Measurements from ENCODE around the gene GSTM2. TPM values are rescaled to one million over a fixed set of nuclear protein-coding genes. Genes with fewer than 3 reads are reported as not detected.

Gene GSTM2
- total RNA-seq, 1 experiment from 2014 or later: 10.2 TPM

DNA sequence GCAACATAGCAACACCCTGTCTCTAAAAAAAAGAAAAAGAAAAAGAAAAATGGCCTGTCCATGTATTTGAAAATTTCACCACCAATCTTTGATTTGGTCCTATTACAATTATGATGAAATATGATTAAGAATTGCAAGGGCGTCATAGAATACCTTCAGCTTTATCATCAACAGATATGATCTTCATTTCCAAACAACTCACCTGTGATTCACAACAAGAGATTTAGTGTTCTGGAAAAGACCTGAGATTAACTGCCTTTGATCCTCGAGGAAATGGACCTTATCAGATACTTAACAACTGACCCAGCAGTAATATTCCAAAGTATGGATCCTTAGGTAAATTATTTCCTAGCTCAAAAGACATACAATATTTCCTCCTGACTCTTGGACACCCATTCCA is 15.5 kb upstream of the GSTM2 start:
- DNase-seq: peak in 1 of 2 experiments; percentile 97
- peak overlapping the region; percentile 71 for H3K27ac ChIP-seq
- H4K20me1 ChIP-seq (ENCODE audit: insufficient read depth): no peaks in the 10 kb centered on the region
- no peak overlapping the region for H3K4me3 ChIP-seq
- intact Hi-C loops (cut with micrococcal nuclease; ENCODE audit: unreplicated experiment): no loop called here
- no peaks in the 10 kb centered on the region for H3K27me3 ChIP-seq (ENCODE audit: insufficient read depth, low read depth)
- H3K4me1 ChIP-seq (replicated peaks; ENCODE audit: insufficient read depth): peaks cover 50% of the 10 kb centered on the region
- no peaks in the 10 kb centered on the region for H3K79me2 ChIP-seq (ENCODE audit: low read depth)
- peaks cover 3% of the 10 kb centered on the region; the same call in 1 of the 2 replicates for H3K9me3 ChIP-seq (ENCODE audit: insufficient read depth, low read depth)
- POLR2A ChIA-PET (ENCODE audit: unreplicated experiment): interaction anchor here (0.6 to 0.9 kb wide), 3 partner anchors 87 to 126 kb away, joined by 3 to 4 read pairs (median 3); no protein-coding TSS in a partner anchor
- peaks cover 12% of the 10 kb centered on the region; the same call in 1 of the 2 replicates for H3F3A ChIP-seq (ENCODE audit: insufficient read depth, low read depth)
- no peaks in the 10 kb centered on the region for H3K36me3 ChIP-seq (ENCODE audit: low read depth)
- H2AFZ ChIP-seq: no peak overlapping the region
- CTCF ChIA-PET: interaction anchor here (0.6 to 3.1 kb wide), 5 partner anchors 13 to 331 kb away, joined by 3 to 20 read pairs (median 5); no protein-coding TSS in a partner anchor
- peak overlapping the region; percentile 41 for H3K4me2 ChIP-seq
- TF ChIP-seq EZH2 (IDR thresholded peaks at IDR 0.05; ENCODE audit: low read depth): no peak
- TF ChIP-seq, protein P1, sequence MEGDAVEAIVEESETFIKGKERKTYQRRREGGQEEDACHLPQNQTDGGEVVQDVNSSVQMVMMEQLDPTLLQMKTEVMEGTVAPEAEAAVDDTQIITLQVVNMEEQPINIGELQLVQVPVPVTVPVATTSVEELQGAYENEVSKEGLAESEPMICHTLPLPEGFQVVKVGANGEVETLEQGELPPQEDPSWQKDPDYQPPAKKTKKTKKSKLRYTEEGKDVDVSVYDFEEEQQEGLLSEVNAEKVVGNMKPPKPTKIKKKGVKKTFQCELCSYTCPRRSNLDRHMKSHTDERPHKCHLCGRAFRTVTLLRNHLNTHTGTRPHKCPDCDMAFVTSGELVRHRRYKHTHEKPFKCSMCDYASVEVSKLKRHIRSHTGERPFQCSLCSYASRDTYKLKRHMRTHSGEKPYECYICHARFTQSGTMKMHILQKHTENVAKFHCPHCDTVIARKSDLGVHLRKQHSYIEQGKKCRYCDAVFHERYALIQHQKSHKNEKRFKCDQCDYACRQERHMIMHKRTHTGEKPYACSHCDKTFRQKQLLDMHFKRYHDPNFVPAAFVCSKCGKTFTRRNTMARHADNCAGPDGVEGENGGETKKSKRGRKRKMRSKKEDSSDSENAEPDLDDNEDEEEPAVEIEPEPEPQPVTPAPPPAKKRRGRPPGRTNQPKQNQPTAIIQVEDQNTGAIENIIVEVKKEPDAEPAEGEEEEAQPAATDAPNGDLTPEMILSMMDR (conservative IDR thresholded peaks at IDR 0.05): no peak
- BruUV-seq (replicated peaks): no TSS peak
- no peaks in the 10 kb centered on the region for H3K9me2 ChIP-seq (ENCODE audit: insufficient read depth)

DNA sequence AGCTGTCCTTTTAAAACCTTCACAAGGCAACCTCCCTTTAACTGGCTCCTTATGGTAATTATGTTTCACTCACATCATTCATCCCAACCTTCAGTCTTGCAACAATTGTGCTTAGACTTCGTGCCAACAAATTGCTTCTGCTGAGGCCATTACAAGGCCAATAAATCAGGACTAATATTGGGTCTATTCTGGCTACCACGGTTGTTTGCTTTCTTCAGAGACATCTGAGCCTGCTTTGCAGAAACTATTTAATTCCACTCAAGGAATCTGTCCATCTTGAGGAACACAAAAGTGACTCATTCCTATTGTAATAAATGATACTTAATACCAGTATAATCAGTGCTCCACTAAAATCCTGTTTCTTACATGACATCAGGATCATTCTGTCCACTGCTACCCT is 14.6 kb upstream of the GSTM2 start:
- peak overlapping the region; percentile 16; the same call in 1 of the 2 replicates for H3K27ac ChIP-seq
- CTCF ChIA-PET: no interaction called here
- peaks cover 20% of the 10 kb centered on the region; the same call in 1 of the 2 replicates for H3F3A ChIP-seq (ENCODE audit: insufficient read depth, low read depth)

DNA sequence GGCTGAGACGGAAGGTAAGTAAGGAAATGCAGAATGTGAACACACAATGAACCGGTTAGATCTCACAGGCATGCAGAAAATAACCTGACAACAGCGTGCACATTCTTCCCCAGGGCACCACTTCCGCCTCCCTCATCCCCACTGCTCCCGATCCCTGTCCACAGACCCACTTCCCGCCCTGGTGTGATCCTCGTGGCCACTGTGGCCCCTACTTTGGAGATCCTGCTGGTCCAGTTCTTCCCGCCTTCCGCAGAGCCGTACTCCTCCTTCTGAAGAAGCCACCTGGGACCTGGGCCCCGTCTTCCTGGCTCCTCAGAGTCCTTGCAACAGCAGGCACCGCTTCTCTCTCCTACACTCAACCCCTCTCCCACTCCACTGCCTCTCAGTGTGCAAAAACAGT is 13.3 kb upstream of the GSTM2 start:
- Histone ChIP-seq H3K4me1 (replicated peaks; ENCODE audit: insufficient read depth) (peaks cover 69% of the 10 kb centered on the region), H3K36me3 (ENCODE audit: low read depth) (no peaks in the 10 kb centered on the region), H3K27ac (no peak overlapping the region), H3K9me3 (ENCODE audit: insufficient read depth, low read depth) (peaks cover 3% of the 10 kb centered on the region; the same call in 1 of the 2 replicates), H3K27me3 (ENCODE audit: insufficient read depth, low read depth) (no peaks in the 10 kb centered on the region), H3K9me2 (ENCODE audit: insufficient read depth) (no peaks in the 10 kb centered on the region), H3F3A (ENCODE audit: insufficient read depth, low read depth) (peaks cover 24% of the 10 kb centered on the region; the same call in 1 of the 2 replicates), H3K4me3 (no peak overlapping the region), H3K79me2 (ENCODE audit: low read depth) (no peaks in the 10 kb centered on the region), H2AFZ (no peak overlapping the region), H4K20me1 (ENCODE audit: insufficient read depth) (no peaks in the 10 kb centered on the region), H3K4me2 (peak overlapping the region; percentile 68; the same call in 1 of the 2 replicates)
- intact Hi-C loops (cut with micrococcal nuclease; ENCODE audit: unreplicated experiment): no loop called here
- POLR2A ChIA-PET (ENCODE audit: unreplicated experiment): no interaction called here
- CTCF ChIA-PET: no interaction called here
- no peak for DNase-seq
- no peak for TF ChIP-seq EZH2 (IDR thresholded peaks at IDR 0.05; ENCODE audit: low read depth)
- TF ChIP-seq, protein P1 (conservative IDR thresholded peaks at IDR 0.05): no peak
- BruUV-seq (replicated peaks): no TSS peak

More for the DNA sequence above, 14.6 kb upstream of the GSTM2 start:
- POLR2A ChIA-PET (ENCODE audit: unreplicated experiment): no interaction called here
- intact Hi-C loops (cut with micrococcal nuclease; ENCODE audit: unreplicated experiment): no loop called here
- H3K4me3 ChIP-seq: no peak overlapping the region
- no peaks in the 10 kb centered on the region for H3K27me3 ChIP-seq (ENCODE audit: insufficient read depth, low read depth)
- BruUV-seq (replicated peaks): no TSS peak
- no peak overlapping the region for H2AFZ ChIP-seq
- peaks cover 56% of the 10 kb centered on the region for H3K4me1 ChIP-seq (replicated peaks; ENCODE audit: insufficient read depth)
- no peaks in the 10 kb centered on the region for H3K36me3 ChIP-seq (ENCODE audit: low read depth)
- peaks cover 3% of the 10 kb centered on the region; the same call in 1 of the 2 replicates for H3K9me3 ChIP-seq (ENCODE audit: insufficient read depth, low read depth)
- H3K9me2 ChIP-seq (ENCODE audit: insufficient read depth): no peaks in the 10 kb centered on the region
- H3K4me2 ChIP-seq: peak overlapping the region; percentile 30
- no peak for TF ChIP-seq EZH2 (IDR thresholded peaks at IDR 0.05; ENCODE audit: low read depth)
- TF ChIP-seq, protein P1 (conservative IDR thresholded peaks at IDR 0.05): no peak
- DNase-seq: peak in 1 of 2 experiments; percentile 79
- no peaks in the 10 kb centered on the region for H3K79me2 ChIP-seq (ENCODE audit: low read depth)
- H4K20me1 ChIP-seq (ENCODE audit: insufficient read depth): no peaks in the 10 kb centered on the region
